HUES48 (cell line): ENCODE results near the gene IFNA6.

Experiments
- H3K27ac ChIP-seq: one replicate; pipeline ENCODE4 v1.7.0; 2013; ENCODE audit warnings: low read depth, low read length, inconsistent platforms
- H3K27me3 ChIP-seq: 2 replicates; pipeline ENCODE4 v1.6.1; 2013; ENCODE audit warnings: mild to moderate bottlenecking, low read length; ENCODE audit not compliant: control insufficient read depth, insufficient read depth
- H3K36me3 ChIP-seq: 2 replicates; pipeline ENCODE4 v1.6.1; 2013; ENCODE audit warnings: low read length; ENCODE audit not compliant: control insufficient read depth, insufficient read depth
- H3K4me1 ChIP-seq: 2 replicates; pipeline ENCODE4 v1.6.1; 2013; ENCODE audit warnings: mild to moderate bottlenecking, low read length; ENCODE audit not compliant: control insufficient read depth, insufficient read depth
- H3K4me3 ChIP-seq: 2 replicates; pipeline ENCODE4 v1.5.1; 2013; ENCODE audit warnings: mild to moderate bottlenecking, low read depth, low read length
- H3K9ac ChIP-seq: 2 replicates; pipeline ENCODE4 v1.6.1; 2013; ENCODE audit warnings: mild to moderate bottlenecking, low read depth, low read length, moderate library complexity
- H3K9me3 ChIP-seq: 2 replicates; pipeline ENCODE4 v1.6.1; 2013; ENCODE audit warnings: low read length; ENCODE audit not compliant: control insufficient read depth, insufficient read depth

The IFNA6 gene

DNA sequence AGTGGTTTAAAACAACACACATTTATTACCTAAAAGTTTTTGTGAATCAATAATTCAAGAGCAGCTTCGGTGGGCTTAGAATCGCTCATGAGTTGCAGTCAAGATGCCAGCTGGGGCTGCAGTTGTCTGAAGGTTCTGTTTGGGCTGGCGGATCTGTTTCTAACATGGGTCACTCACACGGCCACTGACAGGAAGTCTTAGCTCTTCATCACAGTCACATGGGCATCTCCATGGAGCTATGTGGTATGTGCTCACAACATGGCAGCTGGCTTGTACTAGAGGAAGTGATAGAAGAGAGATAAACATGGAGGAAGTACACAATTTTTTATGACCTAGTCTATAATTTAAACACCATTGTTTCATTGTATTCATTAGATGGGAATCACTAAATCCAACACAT, 26.6 kb downstream of the IFNA6 start:
- Histone ChIP-seq H3K9me3 (no peaks in the 10 kb centered on the region), H3K4me3 (no peak overlapping the region), H3K27ac (no peak overlapping the region), H3K9ac (no peak overlapping the region), H3K4me1 (no peaks in the 10 kb centered on the region), H3K36me3 (no peaks in the 10 kb centered on the region), H3K27me3 (no peaks in the 10 kb centered on the region)

GRCh38 chr9:21322911-21323461, 27.7 kb downstream of the IFNA6 start:
- no peaks in the 10 kb centered on the region for H3K36me3 ChIP-seq
- H3K27me3 ChIP-seq, result no peaks in the 10 kb centered on the region
- no peak overlapping the region for H3K27ac ChIP-seq
- no peak overlapping the region for H3K4me3 ChIP-seq
- H3K4me1 ChIP-seq, result peaks cover 4% of the 10 kb centered on the region; the same call in 1 of the 2 replicates
- no peak overlapping the region for H3K9ac ChIP-seq
- no peaks in the 10 kb centered on the region for H3K9me3 ChIP-seq

- no peak overlapping the region for H3K27ac ChIP-seq
- H3K27me3 ChIP-seq, result no peaks in the 10 kb centered on the region
- no peak overlapping the region for H3K9ac ChIP-seq
- peaks cover 4% of the 10 kb centered on the region; the same call in 1 of the 2 replicates for H3K4me1 ChIP-seq
- H3K9me3 ChIP-seq, result no peaks in the 10 kb centered on the region
- H3K36me3 ChIP-seq, result no peaks in the 10 kb centered on the region
- no peak overlapping the region for H3K4me3 ChIP-seq
Measured at GRCh38 chr9:21320465-21320864, 30.2 kb downstream of the IFNA6 start.

GRCh38 chr9:21317956-21318923, 32.4 kb downstream of the IFNA6 start:
- Histone ChIP-seq H3K27ac (no peak overlapping the region), H3K9me3 (no peaks in the 10 kb centered on the region), H3K9ac (no peak overlapping the region), H3K4me3 (no peak overlapping the region), H3K4me1 (peaks cover 4% of the 10 kb centered on the region; the same call in 1 of the 2 replicates), H3K36me3 (no peaks in the 10 kb centered on the region), H3K27me3 (no peaks in the 10 kb centered on the region)

DNA sequence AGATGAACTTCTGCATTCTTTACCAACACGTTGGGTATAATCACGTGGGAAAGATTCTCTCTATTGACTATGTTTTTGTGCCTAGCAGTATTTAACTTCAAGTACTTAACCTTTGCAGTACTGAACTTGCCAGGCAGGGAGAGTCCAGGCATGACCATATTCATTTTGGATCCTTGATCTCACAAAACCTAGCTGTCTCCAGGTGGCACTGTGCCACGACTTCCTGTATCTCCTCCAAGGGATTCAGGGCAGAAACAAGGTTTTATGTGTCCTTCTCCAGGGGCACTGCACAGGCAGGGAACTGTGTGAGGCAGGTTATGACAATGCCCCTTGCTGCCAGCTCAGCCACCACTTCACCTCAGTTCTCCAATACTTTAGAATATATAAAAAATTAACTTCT, 33.8 kb downstream of the IFNA6 start:
- Histone ChIP-seq H3K27ac (no peak overlapping the region), H3K27me3 (no peaks in the 10 kb centered on the region), H3K4me1 (peaks cover 4% of the 10 kb centered on the region; the same call in 1 of the 2 replicates), H3K9ac (no peak overlapping the region), H3K9me3 (no peaks in the 10 kb centered on the region; the same call in 1 of the 2 replicates), H3K4me3 (no peak overlapping the region), H3K36me3 (no peaks in the 10 kb centered on the region)

- Histone ChIP-seq H3K36me3 (no peaks in the 10 kb centered on the region), H3K4me3 (no peak overlapping the region), H3K27me3 (no peaks in the 10 kb centered on the region), H3K9ac (no peak overlapping the region), H3K4me1 (peaks cover 4% of the 10 kb centered on the region; the same call in 1 of the 2 replicates), H3K27ac (no peak overlapping the region), H3K9me3 (no peaks in the 10 kb centered on the region; the same call in 1 of the 2 replicates)
Measured at GRCh38 chr9:21316032-21316842, 34.5 kb downstream of the IFNA6 start.

GRCh38 chr9:21314152-21314551, 36.5 kb downstream of the IFNA6 start:
- Histone ChIP-seq H3K4me1 (peaks cover 4% of the 10 kb centered on the region; the same call in 1 of the 2 replicates), H3K4me3 (no peak overlapping the region), H3K9ac (no peak overlapping the region), H3K36me3 (no peaks in the 10 kb centered on the region), H3K9me3 (no peaks in the 10 kb centered on the region; the same call in 1 of the 2 replicates), H3K27me3 (no peaks in the 10 kb centered on the region), H3K27ac (no peak overlapping the region)

DNA sequence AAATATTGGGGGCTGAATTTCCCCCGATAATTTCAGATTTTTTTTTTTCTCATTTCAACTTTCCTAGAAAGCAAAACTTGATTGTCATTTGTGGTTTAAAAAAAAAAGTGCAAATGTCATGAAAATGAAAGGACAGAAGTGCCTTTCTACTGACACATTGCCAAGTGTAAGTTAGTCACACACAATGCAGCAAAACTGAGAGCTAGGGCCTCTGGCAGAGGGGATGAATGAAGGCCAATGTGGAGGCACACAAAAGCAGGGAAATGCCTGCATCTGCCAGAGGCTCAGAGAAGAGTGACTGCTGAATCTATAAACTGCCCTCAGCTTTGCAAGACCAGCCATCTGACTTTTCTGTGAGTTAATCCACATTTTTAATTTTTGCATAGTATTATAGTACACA, 38.8 kb downstream of the IFNA6 start:
- Histone ChIP-seq H3K27me3 (no peaks in the 10 kb centered on the region), H3K27ac (no peak overlapping the region), H3K9me3 (no peaks in the 10 kb centered on the region; the same call in 1 of the 2 replicates), H3K9ac (no peak overlapping the region), H3K36me3 (no peaks in the 10 kb centered on the region), H3K4me3 (no peak overlapping the region), H3K4me1 (no peaks in the 10 kb centered on the region)

DNA sequence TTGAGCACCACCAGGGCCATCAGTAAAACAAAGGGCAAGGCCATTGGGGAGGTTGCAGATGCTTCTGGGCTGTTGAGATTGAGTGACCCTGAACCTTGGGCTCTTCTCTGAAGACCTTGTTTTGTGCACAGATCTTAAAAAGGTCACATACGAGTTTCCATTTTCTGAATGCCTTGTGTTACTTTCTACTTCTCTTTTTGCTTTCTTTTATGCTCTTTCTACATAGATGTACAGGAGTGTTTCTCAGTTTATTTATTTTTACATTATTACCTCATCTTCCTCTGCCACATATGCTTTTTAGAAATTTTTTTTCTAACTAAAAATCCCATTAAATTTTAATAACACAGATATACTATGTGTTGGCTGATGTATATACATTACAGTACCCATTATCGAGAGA, 45.5 kb downstream of the IFNA6 start, which contains the start of gene IFNA5:
TSS of gene IFNA5 (minus strand) at position 101 of the 400 bp plus-strand sequence. CDS start at position 44, 57 bp downstream.
- Histone ChIP-seq H3K27ac (no peak within 1 kb of the TSS), H3K27me3 (0 out of 2 replicates have a peak, but pooled peaks cover 4% of the 10 kb centered on the region), H3K36me3 (no peaks in the 10 kb centered on the region), H3K4me1 (no peaks in the 10 kb centered on the region), H3K9me3 (no peaks in the 10 kb centered on the region), H3K9ac (no peak within 1 kb of the TSS), H3K4me3 (no peak within 1 kb of the TSS)
